Kidney (tissue), 14 donors: ENCODE results near the gene CBX3. TPM values are rescaled to one million over a fixed set of nuclear protein-coding genes. Genes with fewer than 3 reads are reported as not detected.

ENCODE experiments used
- DNase-seq, 5 donors: peaks; one replicate each; pipeline ENCODE4 v3.0.0-alpha.2; 2013 to 2020
- FAIRE-seq: peaks from 2 replicates; lab custom pipeline; 2012; peaks lifted over from hg19 to GRCh38; lab: Jason Lieb, UNC
- H3K27ac ChIP-seq, 2 donors: one replicate each; pipeline ENCODE4 v1.7.0; 2013; ENCODE audit warnings: low read depth in 2 of 2, low read length in 2 of 2, inconsistent platforms in 1 of 2
- H3K27me3 ChIP-seq: one replicate; pipeline ENCODE4 v1.7.1; 2013; ENCODE audit warnings: low read length, inconsistent platforms; ENCODE audit not compliant: control insufficient read depth, insufficient read depth
- H3K36me3 ChIP-seq, 3 donors: one replicate each; pipeline versions ENCODE4 v1.7.0 to v1.7.1; 2013; ENCODE audit warnings: low read length in 3 of 3, control low read depth in 1 of 3, inconsistent platforms in 1 of 3; ENCODE audit not compliant: insufficient read depth in 3 of 3, control insufficient read depth in 2 of 3
- H3K4me1 ChIP-seq, 3 donors: one replicate each; pipeline versions ENCODE4 v1.7.0 to v1.7.1; 2013; ENCODE audit warnings: low read length in 3 of 3, inconsistent platforms in 1 of 3, low read depth in 1 of 3; ENCODE audit not compliant: control insufficient read depth in 2 of 3, insufficient read depth in 2 of 3
- H3K4me3 ChIP-seq, 3 donors: one replicate each; pipeline versions ENCODE4 v1.7.0 to v1.8.1; 2013; ENCODE audit warnings: low read length in 3 of 3, control low read depth in 1 of 3, inconsistent platforms in 1 of 3
- H3K9ac ChIP-seq, 3 donors: one replicate each; pipeline versions ENCODE4 v1.7.0 to v1.7.1; 2013; ENCODE audit warnings: low read length in 3 of 3, control low read depth in 1 of 3, inconsistent platforms in 1 of 3
- H3K9me3 ChIP-seq, 3 donors: one replicate each; pipeline versions ENCODE4 v1.7.0 to v1.7.1; 2013; ENCODE audit warnings: low read length in 3 of 3, control low read depth in 1 of 3, inconsistent platforms in 1 of 3; ENCODE audit not compliant: control insufficient read depth in 2 of 3, insufficient read depth in 1 of 3
- CTCF ChIP-seq: IDR thresholded peaks from 3 replicates; pipeline ENCODE4 v1.5.1; 2012; ENCODE audit warnings: mild to moderate bottlenecking, moderate library complexity, borderline replicate concordance; ENCODE audit not compliant: insufficient read depth; ENCODE audit errors: extremely low read depth
- intact Hi-C: fragments of 100-400 bp; cut with DNase I; formaldehyde crosslinking; loops from one replicate; pipeline ENCODE4 v1.11.1; 2022
- polyA plus RNA-seq: library from polyadenylated mRNA; stranded (reverse); fragments of 350-450 nt; fragmentation: Illumina TruSeq; extraction: RNeasy Lipid Tissue Mini Kit (QIAGEN cat#74804); gene quantifications from one replicate; pipeline ENCODE4 v1.2.3, GENCODE V29; 2014; ENCODE audit warnings: low read depth, low replicate concordance; ENCODE audit not compliant: insufficient read depth
- total RNA-seq: library from RNA; stranded (reverse); fragmentation: NEBNext Ultra II Directional; extraction: Animal tissue kit (Norgen Biotek cat#: 25700); gene quantifications from one replicate; pipeline ENCODE4 v1.2.1, GENCODE V29; 2021
- donor health status: control.
- donor health status: control.
- donor health status: control.
- donor health status: control.
- donor health status: control.
- donor health status: DM: yes; HTN: yes; CAD: no.
- donor health status: Normal renal cell carcinoma (clear cell type).

CBX3 gene
- total and polyA plus RNA-seq, 2 donors from 2014 or later: 92.4 to 120 TPM

GRCh38 chr7:26233902-26234511, 32.5 kb downstream of the CBX3 start:
- intact Hi-C loops: no loop called here
- Histone ChIP-seq H3K27me3 (no peaks in the 10 kb centered on the region), H3K4me3 (no peak overlapping the region), H3K9me3 (no peaks in the 10 kb centered on the region), H3K27ac (no peak overlapping the region), H3K36me3 (no peaks in the 10 kb centered on the region), H3K4me1 (no peaks in the 10 kb centered on the region), H3K9ac (no peak overlapping the region)
- FAIRE-seq: no peak
- DNase-seq: no peak
- TF ChIP-seq CTCF: no peak

GRCh38 chr7:26237035-26237807, 35.7 kb downstream of the CBX3 start:
- Histone ChIP-seq H3K27ac (no peak overlapping the region), H3K36me3 (no peaks in the 10 kb centered on the region), H3K9me3 (no peaks in the 10 kb centered on the region), H3K27me3 (no peaks in the 10 kb centered on the region), H3K9ac (no peak overlapping the region), H3K4me3 (no peak overlapping the region), H3K4me1 (no peaks in the 10 kb centered on the region)
- FAIRE-seq (no peak), DNase-seq (no peak)
- TF ChIP-seq CTCF: no peak
- intact Hi-C loops: no loop called here

- no peaks in the 10 kb centered on the region for H3K27me3 ChIP-seq
- no peaks in the 10 kb centered on the region for H3K4me1 ChIP-seq
- no peak for DNase-seq
- H3K4me3 ChIP-seq: no peak overlapping the region
- H3K9ac ChIP-seq: no peak overlapping the region
- no peak for FAIRE-seq
- no peak for TF ChIP-seq CTCF
- H3K9me3 ChIP-seq: no peaks in the 10 kb centered on the region
- no peak overlapping the region for H3K27ac ChIP-seq
- intact Hi-C loops: no loop called here
- H3K36me3 ChIP-seq: no peaks in the 10 kb centered on the region
Observed at GRCh38 chr7:26238032-26238431, 36.5 kb downstream of the CBX3 start.
